Osteoblast (primary cell): ENCODE data around the gene LRBA. TPM values are rescaled to one million over a fixed set of nuclear protein-coding genes. Genes with fewer than 3 reads are reported as not detected.

Experiments used
- DNase-seq: peaks from one replicate; pipeline ENCODE4 v3.0.0; 2011; ENCODE audit warnings: low spot score, mixed read lengths; ENCODE audit not compliant: insufficient read length; ENCODE audit errors: missing footprints
- H2AFZ ChIP-seq: 2 replicates; pipeline ENCODE4 v1.6.0; 2011; ENCODE audit warnings: mild to moderate bottlenecking, low read length
- H3K27ac ChIP-seq: 2 replicates; pipeline ENCODE4 v1.5.1; 2011; ENCODE audit warnings: mild to moderate bottlenecking, low read depth, low read length, moderate library complexity
- H3K27me3 ChIP-seq: 2 replicates; pipeline ENCODE4 v1.6.0; 2012; ENCODE audit warnings: mild to moderate bottlenecking, control low read depth, inconsistent platforms, low read length, moderate library complexity; ENCODE audit not compliant: insufficient read depth
- H3K36me3 ChIP-seq: 2 replicates; pipeline ENCODE4 v1.5.1; 2011; ENCODE audit warnings: mild to moderate bottlenecking, low read length, control low read depth, moderate library complexity; ENCODE audit not compliant: insufficient read depth
- H3K4me1 ChIP-seq: 2 replicates; pipeline ENCODE4 v1.5.1; 2011; ENCODE audit warnings: mild to moderate bottlenecking, low read length, control low read depth, moderate library complexity; ENCODE audit not compliant: insufficient read depth
- H3K4me2 ChIP-seq: 2 replicates; pipeline ENCODE4 v1.6.0; 2011; ENCODE audit warnings: mild to moderate bottlenecking, low read length; ENCODE audit not compliant: insufficient read depth
- H3K4me3 ChIP-seq: fragments of 200-600 bp; sonication (generic); 3 replicates; pipeline ENCODE4 v1.5.1; 2012; ENCODE audit warnings: mild to moderate bottlenecking, low read length, inconsistent platforms; ENCODE audit not compliant: insufficient read depth
- H3K79me2 ChIP-seq: 2 replicates; pipeline ENCODE4 v1.6.0; 2012; ENCODE audit warnings: mild to moderate bottlenecking, low read length, control low read depth, inconsistent platforms; ENCODE audit not compliant: insufficient read depth
- H3K9me3 ChIP-seq: 2 replicates; pipeline ENCODE4 v1.5.1; 2011; ENCODE audit warnings: low read depth, low read length, control low read depth
- H4K20me1 ChIP-seq: 2 replicates; pipeline ENCODE4 v1.6.0; 2012; ENCODE audit warnings: mild to moderate bottlenecking, low read length, control low read depth; ENCODE audit not compliant: insufficient read depth
- total RNA-seq: library from RNA; depleted of rRNA; stranded (reverse); fragments of >200 nt; gene quantifications from 2 replicates; pipeline ENCODE4 v1.2.3, GENCODE V29; 2012
- TF ChIP-seq, protein P1 (sequence below): IDR thresholded peaks from 2 replicates; pipeline ENCODE4 v1.5.1; 2011; ENCODE audit warnings: mild to moderate bottlenecking, low read depth, low read length, moderate library complexity; ENCODE audit errors: extremely low read depth

Gene LRBA
- total RNA-seq, 1 donor = 67.3 TPM

DNA sequence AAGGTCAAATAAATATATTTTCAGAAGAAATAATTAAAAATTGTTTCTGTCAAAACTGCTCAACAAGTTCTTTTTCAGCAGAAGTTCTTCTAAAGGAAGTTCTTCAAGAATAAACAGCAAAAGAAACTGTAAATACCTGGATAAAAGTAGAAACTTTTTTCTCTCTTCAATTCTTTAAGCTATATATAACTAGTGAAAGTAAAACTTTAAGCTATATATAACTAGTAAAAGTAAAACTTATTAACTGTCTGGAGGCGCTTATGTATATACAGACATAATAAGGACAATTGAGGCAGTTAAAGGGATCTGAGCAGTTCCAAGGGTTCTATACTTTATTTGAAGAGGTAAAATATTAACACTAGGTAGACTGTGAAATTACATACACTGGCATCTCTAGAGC, 126.9 kb downstream of the LRBA start:
- H3K27ac ChIP-seq = no peak overlapping the region
- DNase-seq = no peak
- no peaks in the 10 kb centered on the region for H3K79me2 ChIP-seq
- H3K27me3 ChIP-seq = no peaks in the 10 kb centered on the region
- no peak overlapping the region for H3K4me2 ChIP-seq
- H4K20me1 ChIP-seq = no peaks in the 10 kb centered on the region
- no peaks in the 10 kb centered on the region for H3K9me3 ChIP-seq
- H3K36me3 ChIP-seq = no peaks in the 10 kb centered on the region
- H3K4me3 ChIP-seq = no peak overlapping the region
- TF ChIP-seq, protein P1, sequence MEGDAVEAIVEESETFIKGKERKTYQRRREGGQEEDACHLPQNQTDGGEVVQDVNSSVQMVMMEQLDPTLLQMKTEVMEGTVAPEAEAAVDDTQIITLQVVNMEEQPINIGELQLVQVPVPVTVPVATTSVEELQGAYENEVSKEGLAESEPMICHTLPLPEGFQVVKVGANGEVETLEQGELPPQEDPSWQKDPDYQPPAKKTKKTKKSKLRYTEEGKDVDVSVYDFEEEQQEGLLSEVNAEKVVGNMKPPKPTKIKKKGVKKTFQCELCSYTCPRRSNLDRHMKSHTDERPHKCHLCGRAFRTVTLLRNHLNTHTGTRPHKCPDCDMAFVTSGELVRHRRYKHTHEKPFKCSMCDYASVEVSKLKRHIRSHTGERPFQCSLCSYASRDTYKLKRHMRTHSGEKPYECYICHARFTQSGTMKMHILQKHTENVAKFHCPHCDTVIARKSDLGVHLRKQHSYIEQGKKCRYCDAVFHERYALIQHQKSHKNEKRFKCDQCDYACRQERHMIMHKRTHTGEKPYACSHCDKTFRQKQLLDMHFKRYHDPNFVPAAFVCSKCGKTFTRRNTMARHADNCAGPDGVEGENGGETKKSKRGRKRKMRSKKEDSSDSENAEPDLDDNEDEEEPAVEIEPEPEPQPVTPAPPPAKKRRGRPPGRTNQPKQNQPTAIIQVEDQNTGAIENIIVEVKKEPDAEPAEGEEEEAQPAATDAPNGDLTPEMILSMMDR = no peak
- H2AFZ ChIP-seq = no peak overlapping the region
- peaks cover 13% of the 10 kb centered on the region for H3K4me1 ChIP-seq

- TF ChIP-seq, protein P1 = no peak
- no peak for DNase-seq
Observed at GRCh38 chr4:150886597-150886996, 128.5 kb downstream of the LRBA start.

DNA sequence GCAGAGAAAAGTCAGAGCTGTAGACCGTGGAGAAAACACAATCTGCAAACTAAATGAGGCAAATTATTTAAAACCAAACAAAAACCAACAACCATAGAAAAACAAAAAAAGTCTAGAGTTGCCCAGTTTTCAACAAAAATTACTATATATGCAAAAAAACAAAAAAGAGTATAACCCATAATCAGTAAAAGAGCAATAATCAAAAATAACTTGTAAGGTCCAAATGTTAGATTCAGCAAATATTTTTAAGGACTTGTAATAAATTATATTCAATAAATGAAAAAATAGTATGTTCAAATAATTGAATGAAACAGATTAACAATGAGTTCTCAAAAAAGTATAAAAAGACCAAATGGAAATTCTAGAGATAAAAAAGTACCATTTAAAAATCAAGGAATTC, 130.5 kb downstream of the LRBA start:
- Histone ChIP-seq H3K4me3 (peak overlapping the region; percentile 60), H3K4me1 (peaks cover 13% of the 10 kb centered on the region), H3K79me2 (no peaks in the 10 kb centered on the region), H3K27me3 (no peaks in the 10 kb centered on the region), H3K27ac (peak overlapping the region; percentile 86), H3K9me3 (no peaks in the 10 kb centered on the region), H3K36me3 (peaks cover 5% of the 10 kb centered on the region), H4K20me1 (no peaks in the 10 kb centered on the region), H3K4me2 (peak overlapping the region; percentile 81), H2AFZ (peak overlapping the region; percentile 73)
- DNase-seq = no peak
- TF ChIP-seq, protein P1 = no peak

More at GRCh38 chr4:150886597-150886996, 128.5 kb downstream of the LRBA start:
- Histone ChIP-seq H3K4me2 (no peak overlapping the region), H3K79me2 (no peaks in the 10 kb centered on the region), H3K27me3 (no peaks in the 10 kb centered on the region), H2AFZ (no peak overlapping the region), H3K9me3 (no peaks in the 10 kb centered on the region), H3K4me3 (no peak overlapping the region), H3K27ac (no peak overlapping the region), H4K20me1 (no peaks in the 10 kb centered on the region), H3K4me1 (peaks cover 13% of the 10 kb centered on the region), H3K36me3 (no peaks in the 10 kb centered on the region)

DNA sequence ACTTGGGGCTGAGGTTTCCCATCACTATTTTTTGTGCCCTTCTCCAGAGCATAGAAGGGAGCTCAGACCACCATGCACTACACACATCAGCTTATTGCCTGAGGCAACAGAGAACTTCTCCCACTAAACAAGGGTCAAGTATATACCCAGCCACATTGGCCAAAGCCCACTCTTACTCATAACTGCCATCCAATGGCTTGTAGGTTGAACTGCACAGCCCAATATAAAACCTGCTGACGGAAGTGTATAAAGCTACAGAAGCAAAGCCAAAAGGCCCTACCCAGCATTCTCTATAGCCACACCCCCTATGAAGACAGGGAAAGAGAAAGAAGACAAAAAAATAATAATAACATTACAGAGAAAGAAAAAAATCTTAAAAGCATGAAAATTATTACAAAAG, 139.7 kb downstream of the LRBA start:
- TF ChIP-seq, protein P1 = no peak
- H3K4me2 ChIP-seq = no peak overlapping the region

More for the DNA sequence above, 139.7 kb downstream of the LRBA start:
- H3K4me1 ChIP-seq = no peaks in the 10 kb centered on the region
- H3K36me3 ChIP-seq = peaks cover 5% of the 10 kb centered on the region
- no peak overlapping the region for H3K27ac ChIP-seq
- no peaks in the 10 kb centered on the region for H3K9me3 ChIP-seq
- DNase-seq = no peak
- no peak overlapping the region for H3K4me3 ChIP-seq
- H4K20me1 ChIP-seq = no peaks in the 10 kb centered on the region
- H3K79me2 ChIP-seq = no peaks in the 10 kb centered on the region
- H2AFZ ChIP-seq = no peak overlapping the region
- no peaks in the 10 kb centered on the region for H3K27me3 ChIP-seq
